Measurements from ENCODE around the gene MUCL1. TPM values are rescaled to one million over a fixed set of nuclear protein-coding genes. Genes with fewer than 3 reads are reported as not detected.

MUCL1 gene
- total RNA-seq, 1 donor from 2014 or later = not detected

DNA sequence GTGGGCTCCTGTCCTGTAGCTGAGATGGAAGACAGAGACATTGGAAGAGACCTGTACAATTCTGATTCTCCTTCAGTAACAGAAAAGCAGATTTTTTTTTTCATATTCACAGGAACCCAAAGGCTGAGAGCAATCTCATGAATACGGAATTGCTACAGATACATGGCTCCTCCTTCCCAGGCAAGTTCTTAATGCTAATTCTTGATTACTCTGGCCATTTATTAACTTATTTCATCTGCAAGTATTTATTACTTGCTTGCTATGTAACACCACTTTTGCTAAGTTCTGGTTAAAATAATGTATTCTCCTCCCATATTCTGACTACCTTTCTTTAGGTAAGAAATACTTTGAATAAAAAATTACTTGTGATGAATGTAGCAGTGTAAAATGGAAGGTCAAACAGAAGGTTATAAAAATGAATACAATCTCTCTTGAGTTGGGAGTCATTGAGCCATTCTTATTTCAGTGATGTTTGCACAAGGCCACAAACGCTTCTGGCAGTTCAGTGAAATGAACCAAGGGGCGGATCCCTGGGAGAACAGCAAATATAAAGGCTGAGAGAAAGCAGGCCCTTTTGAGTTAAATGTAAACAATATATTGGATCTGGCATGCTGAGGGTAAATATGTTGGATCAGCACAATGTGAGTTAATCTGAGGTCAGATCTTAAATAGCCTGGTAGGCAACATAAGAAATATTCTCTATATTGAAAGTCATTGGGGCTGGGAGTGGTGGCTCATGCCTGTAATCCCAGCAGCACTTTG lies 37.6 kb downstream of the MUCL1 start:
- Histone ChIP-seq H3K27me3 (ENCODE audit: low read depth) (peaks cover 7% of the 10 kb centered on the region), H3K9me3 (replicated peaks) (no peaks in the 10 kb centered on the region), H3K4me3 (no peak overlapping the region), H3K36me3 (no peaks in the 10 kb centered on the region), H3K4me1 (no peaks in the 10 kb centered on the region), H3K27ac (replicated peaks) (no peak overlapping the region)
- intact Hi-C loops (cut with micrococcal nuclease) = no loop called here
- DNase-seq = no peak
- TF ChIP-seq, protein P1, sequence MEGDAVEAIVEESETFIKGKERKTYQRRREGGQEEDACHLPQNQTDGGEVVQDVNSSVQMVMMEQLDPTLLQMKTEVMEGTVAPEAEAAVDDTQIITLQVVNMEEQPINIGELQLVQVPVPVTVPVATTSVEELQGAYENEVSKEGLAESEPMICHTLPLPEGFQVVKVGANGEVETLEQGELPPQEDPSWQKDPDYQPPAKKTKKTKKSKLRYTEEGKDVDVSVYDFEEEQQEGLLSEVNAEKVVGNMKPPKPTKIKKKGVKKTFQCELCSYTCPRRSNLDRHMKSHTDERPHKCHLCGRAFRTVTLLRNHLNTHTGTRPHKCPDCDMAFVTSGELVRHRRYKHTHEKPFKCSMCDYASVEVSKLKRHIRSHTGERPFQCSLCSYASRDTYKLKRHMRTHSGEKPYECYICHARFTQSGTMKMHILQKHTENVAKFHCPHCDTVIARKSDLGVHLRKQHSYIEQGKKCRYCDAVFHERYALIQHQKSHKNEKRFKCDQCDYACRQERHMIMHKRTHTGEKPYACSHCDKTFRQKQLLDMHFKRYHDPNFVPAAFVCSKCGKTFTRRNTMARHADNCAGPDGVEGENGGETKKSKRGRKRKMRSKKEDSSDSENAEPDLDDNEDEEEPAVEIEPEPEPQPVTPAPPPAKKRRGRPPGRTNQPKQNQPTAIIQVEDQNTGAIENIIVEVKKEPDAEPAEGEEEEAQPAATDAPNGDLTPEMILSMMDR (IDR thresholded peaks at IDR 0.05; ENCODE audit: borderline replicate concordance) = no peak

Other genes with a start within 250 kb of the MUCL1 start
- not detected for gene LACRT, start 219.6 kb upstream of the MUCL1 start, total RNA-seq
- not detected for gene DCD, start 206.2 kb upstream of the MUCL1 start, total RNA-seq
- gene TESPA1, start 130.2 kb downstream of the MUCL1 start, total RNA-seq = 0.27 TPM
- not detected for gene NEUROD4, start 165.5 kb downstream of the MUCL1 start, total RNA-seq

Measured in left ventricle myocardium inferior (tissue), 1 donor.